ENCODE data around the gene DAPK3.
"Not testable (repeated sequence)": the region's sequence is repeated elsewhere in the genome, so short reads cannot be mapped to it uniquely, and the experiment has no call there.

DAPK3 gene

GRCh38 chr19:4000798-4001197, 29.9 kb upstream of the DAPK3 start:
- DNase-seq: not testable (repeated sequence)

DNA sequence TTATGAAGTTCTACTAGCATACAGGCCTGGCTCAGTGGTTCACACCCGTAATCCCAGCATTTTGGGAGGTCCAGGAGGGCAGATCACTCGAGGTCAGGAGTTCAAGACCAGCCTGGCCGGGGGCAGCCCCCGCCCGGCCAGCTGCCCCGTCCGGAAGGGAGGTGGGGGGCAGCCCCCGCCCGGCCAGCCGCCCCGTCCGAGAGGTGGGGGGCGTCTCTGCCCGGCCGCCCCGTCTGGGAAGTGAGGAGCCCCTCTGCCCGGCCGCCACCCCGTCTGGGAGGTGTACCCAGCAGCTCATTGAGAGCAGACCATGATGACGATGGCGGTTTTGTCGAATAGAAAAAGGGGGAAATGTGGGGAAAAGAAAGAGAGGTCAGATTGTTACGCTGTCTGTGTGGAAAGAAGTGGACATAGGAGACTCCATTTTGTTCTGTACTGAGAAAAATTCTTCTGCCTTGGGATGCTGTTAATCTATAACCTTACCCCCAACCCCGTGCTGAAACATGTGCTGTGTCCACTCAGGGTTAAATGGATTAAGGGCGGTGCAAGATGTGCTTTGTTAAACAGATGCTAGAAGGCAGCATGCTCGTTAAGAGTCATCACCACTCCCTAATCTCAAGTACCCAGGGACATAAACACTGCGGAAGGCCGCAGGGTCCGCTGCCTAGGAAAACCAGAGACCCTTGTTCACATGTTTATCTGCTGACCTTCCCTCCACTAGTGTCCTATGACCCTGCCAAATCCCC, 27.9 kb upstream of the DAPK3 start:
- not testable (repeated sequence) for DNase-seq

DNA sequence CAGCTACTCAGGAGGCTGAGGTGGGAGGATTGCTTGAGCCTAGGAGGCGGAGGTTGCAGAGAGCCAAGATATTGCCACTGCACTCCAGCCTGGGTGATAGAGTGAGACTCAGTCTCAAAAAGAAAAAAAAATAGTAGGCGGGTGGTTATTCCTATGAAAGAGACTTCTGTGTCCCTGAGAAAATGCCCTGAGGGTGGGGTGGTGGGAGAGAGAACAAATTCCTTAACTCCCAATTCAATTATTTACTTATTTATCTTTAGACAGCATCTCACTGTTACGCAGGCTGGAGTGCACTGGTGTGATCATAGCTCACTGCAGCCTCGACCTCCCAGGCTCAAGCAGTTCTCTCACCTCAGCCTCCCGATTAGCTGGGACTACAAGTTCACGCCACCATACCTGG, 24.7 kb upstream of the DAPK3 start:
- no peak for DNase-seq

GRCh38 chr19:3990815-3991117, 19.9 kb upstream of the DAPK3 start:
- DNase-seq: no peak

GRCh38 chr19:3987619-3988371, 16.9 kb upstream of the DAPK3 start:
- peak; percentile 93 for DNase-seq

- DNase-seq: peak; percentile 78
Observed at GRCh38 chr19:3986260-3987041, 15.6 kb upstream of the DAPK3 start.

- no peak for DNase-seq
Observed at GRCh38 chr19:3985643-3986259, 14.9 kb upstream of the DAPK3 start.

DNA sequence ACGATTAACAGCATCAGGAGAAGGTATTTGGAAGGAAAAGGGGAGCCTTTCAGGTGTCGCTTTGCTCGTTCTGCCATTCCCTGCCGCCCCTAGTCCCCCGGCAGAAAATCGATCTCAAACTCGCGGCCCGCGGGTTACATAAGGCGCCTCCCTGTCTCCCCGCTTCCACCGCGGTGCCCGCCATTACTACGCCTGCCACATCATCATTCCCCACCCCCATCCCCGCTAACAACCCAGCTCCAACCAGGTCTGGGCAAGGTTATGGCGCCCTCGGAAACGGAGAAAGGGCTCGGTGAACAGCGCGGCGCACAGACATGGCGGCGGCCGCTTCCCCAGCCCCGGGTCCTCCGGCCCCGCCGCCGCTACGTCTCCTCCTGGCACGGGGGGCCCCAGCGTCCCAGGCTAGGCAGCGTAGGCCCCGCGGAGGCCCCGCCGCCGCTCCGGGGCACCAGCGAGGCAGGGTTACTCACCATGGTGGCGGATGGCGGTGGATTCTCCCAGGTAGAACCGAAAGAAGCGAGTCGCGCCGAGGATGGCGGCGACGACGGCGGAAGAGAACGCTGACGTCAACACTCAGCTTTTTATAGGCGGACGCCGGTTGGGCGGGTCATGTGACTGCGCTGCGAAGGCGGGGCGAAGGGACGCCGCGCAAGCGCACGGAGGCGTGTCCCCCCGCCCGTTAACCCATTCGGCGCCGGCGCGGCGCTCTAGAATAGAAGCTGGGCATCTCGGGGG, 14.2 kb upstream of the DAPK3 start, which contains the start of gene EEF2:
Gene EEF2 (minus strand): TSS at position 556 of the 735 bp plus-strand sequence. CDS start 83 bp downstream, at position 473.
- peak; percentile 97 for DNase-seq

GRCh38 chr19:3984584-3984907, 13.6 kb upstream of the DAPK3 start:
- no peak for DNase-seq

DNA sequence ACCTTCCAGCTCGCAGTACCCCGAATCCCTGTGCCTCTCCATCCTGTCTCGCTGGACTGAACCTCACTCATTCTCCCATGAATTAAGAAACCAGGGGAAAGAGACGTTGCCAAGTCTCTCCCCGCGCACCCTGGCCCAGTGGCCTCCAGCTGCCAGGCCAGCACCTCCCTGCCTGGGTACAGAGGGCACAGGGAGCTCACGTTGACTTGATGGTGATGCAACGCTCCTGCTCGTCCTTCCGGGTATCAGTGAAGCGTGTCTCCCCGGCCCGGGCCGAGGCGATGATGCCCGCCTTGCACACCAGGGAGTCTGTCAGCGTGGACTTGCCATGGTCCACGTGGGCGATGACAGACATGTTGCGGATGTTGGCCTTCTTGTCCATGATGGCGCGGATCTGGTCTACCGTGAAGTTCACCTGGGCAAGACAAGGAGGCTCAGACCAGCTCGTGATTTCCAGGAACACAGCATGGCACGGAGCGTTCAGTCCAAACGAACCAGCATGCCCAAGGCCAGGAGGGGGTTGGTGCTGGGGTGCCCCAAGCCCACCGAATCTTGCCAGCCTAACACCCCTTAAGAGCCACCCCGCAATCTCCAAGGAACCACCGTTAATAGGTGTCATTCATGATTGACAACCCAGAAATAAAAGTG, 13.2 kb upstream of the DAPK3 start:
- peak; percentile 73 for DNase-seq

DNA sequence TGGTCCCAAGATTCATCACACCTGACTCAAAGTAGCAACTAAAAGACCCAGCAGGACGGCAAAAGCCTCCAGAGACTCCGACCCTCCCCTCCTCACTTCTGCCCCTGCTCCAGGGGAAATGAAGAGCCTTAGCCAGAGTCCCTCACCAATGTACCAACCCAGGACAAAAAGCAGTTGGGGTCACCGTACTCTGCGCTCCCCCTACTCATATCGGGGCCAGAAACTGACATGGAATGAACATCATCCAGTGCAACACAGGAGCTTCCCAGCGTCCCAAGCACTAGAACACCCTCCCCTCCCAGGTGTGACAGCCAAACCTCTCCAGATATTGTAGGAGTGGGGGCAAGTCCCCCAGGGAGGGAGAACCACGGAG, 12.6 kb upstream of the DAPK3 start:
- no peak for DNase-seq

DNA sequence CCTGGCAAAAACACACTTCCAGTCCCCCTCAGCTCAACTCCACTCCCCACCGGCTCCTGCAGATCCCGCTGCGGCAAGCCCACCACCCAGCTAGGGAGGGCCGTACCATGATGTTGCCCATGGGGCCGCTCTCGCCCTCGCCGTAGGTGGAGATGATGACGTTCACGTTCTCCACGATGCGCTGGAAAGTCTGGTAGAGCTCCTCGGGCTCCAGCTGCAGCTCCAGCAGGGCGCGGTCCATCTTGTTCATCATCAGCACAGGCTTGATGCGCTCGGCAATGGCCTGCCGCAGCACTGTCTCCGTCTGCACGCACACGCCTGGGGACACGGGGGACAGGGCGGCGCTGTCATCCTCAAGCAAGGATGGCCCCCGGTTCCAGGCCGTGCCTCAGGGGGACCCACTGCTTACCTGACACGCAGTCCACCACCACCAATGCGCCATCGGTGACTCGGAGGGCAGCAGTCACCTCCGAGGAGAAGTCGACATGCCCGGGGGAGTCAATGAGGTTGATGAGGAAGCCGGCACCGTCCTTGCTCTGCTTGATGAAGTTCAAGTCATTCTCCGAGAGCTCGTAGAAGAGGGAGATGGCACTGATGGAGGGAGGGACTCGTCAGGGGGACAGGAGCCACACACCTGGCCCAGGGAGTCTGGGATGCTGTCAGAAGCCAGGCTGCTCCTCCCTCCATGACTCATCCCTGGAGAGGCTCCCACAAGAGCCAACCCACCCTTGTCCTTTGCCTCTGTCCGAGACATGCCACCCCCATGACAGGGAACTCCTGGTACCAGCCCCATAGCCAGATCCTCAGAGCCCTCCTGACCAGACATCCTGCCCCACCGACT, 12.0 kb upstream of the DAPK3 start:
- peak; percentile 65 for DNase-seq

DNA sequence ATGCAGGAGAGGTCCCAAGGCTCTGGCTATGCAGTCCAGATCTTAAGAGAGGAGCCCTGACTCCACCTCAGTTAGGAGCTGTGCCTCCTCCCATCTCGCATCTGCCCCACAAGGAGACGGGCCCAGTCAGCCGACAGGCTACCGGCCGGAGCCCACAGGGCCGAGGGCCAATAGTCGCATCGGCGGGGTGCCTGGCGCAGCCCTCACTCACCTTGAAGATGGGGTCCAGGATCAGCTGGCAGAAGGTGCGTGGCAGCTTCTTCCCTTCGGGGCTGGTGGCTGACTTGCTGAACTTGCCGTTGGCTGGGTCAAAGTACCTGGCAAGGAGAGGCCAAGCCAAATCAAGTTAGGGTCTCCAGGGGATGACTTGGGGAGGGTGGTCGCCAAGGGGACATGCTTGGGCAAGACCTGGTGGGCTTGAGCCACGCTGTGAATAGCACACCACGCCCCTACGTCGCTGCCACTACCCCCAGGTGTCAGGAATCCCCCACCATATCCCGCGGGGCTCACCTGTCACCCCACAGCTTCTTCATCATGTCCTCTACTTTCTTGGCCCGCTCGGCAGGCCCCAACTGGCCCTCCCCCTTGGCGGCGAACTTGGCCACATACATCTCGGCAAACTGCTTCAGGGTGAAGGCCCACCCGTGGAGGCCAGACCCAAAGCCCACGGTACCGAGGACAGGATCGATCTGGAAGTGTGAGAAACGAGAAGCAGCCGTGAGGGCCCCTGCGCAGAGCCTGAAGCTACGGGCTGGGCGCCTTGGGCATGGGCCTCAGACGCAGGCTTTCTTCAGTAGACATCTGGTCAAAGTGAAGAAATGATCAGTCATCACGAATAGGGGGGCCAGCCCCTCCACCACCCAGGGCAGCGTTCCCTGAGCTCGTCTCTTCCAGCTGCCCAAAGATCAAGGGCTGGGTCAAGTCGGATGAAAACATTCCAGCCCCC, 11.1 kb upstream of the DAPK3 start:
- DNase-seq: peak; percentile 65

GRCh38 chr19:3981373-3981735, 10.5 kb upstream of the DAPK3 start:
- DNase-seq: no peak

- DNase-seq: peak; percentile 62
Observed at GRCh38 chr19:3980353-3981251, 9.7 kb upstream of the DAPK3 start.

DNA sequence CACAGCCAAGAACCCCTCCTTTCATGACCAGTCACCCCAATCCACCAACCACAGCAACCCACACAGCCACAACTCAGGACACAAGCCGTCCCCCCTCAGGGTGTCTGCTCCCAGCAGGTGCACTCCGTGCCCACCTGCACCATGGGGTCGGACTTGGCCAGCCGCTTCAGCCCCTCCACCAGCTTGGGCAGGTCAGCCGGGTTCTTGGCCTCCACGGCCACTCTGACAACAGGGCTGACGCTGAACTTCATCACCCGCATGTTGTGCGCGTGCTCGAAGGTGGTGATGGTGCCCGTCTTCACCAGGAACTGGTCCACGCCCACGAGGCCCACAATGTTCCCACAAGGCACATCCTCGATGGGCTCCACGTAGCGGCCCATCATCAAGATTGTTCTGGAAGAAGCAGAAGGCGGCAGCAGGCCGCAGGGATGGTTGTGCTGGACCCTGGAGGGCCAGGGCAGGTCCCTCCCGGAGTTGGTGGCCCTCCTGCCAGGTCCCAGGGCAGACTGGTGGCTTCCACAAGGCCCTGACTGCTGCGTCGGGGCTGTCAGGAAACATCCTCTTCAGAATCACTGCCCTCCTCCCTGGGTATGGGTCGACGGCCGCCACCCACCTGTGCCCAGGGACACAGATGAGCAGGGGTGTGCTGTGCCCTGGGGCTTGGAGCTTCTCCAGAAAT, 8.9 kb upstream of the DAPK3 start:
- peak; percentile 67 for DNase-seq

GRCh38 chr19:3979289-3979673, 8.4 kb upstream of the DAPK3 start:
- DNase-seq: peak; percentile 60

- DNase-seq: no peak
Observed at GRCh38 chr19:3978145-3978544, 7.2 kb upstream of the DAPK3 start.
